B cell (primary cell): Measurements from ENCODE around the gene TSPYL1. TPM values are rescaled to one million over a fixed set of nuclear protein-coding genes. Genes with fewer than 3 reads are reported as not detected.

Experiments
- ATAC-seq: fragments of 200-7000 bp; cut with Tn5 transposase; one replicate; pipeline ENCODE4 v1.10.0; 2021; ENCODE audit warnings: low read depth, mild to moderate bottlenecking, moderate number of reproducible peaks, moderate library complexity
- CTCF ChIA-PET: fragments of 350-600 bp; sonication (Branson Sonifier 250); formaldehyde crosslinking; loops from one replicate; lab custom pipeline; 2021; ENCODE audit warnings: antibody characterized with exemption, inconsistent platforms; lab: Charles Lee
- POLR2A ChIA-PET: fragments of 350-600 bp; sonication (Branson Sonifier 250); formaldehyde crosslinking; loops from one replicate; lab custom pipeline; 2021; ENCODE audit warnings: antibody characterized with exemption; lab: Charles Lee
- DNase-seq: peaks from one replicate; pipeline ENCODE4 v3.0.0; 2013
- H2AFZ ChIP-seq: 2 replicates; pipeline ENCODE4 v1.6.1; 2012; ENCODE audit warnings: mild to moderate bottlenecking, low read depth, low read length; ENCODE audit not compliant: insufficient read depth, poor library complexity, severe bottlenecking
- H3K27ac ChIP-seq, 2 donors: 1 replicate in 1 of 2; 2 replicates in 1 of 2; pipeline ENCODE4 v1.5.1; 2012 to 2013; ENCODE audit warnings: low read length in 2 of 2, mild to moderate bottlenecking in 2 of 2, moderate library complexity in 1 of 2
- H3K27me3 ChIP-seq, 4 experiments: fragments of 200-600 bp in 1 of 4; sonication (generic) in 1 of 4; replicated peaks in 1 of 4; 1 replicate in 2 of 4; 2 replicates in 2 of 4; pipeline versions ENCODE4 v1.6.1 to v1.7.0; 2013 to 2016; ENCODE audit warnings: low read length in 3 of 4, mild to moderate bottlenecking in 2 of 4, mixed read lengths in 1 of 4, moderate library complexity in 1 of 4; ENCODE audit not compliant: insufficient read depth in 4 of 4, control insufficient read depth in 3 of 4; ENCODE audit errors: control extremely low read depth in 1 of 4
- H3K36me3 ChIP-seq, 2 experiments: replicated peaks in 1 of 2; 1 replicate in 1 of 2; 2 replicates in 1 of 2; pipeline versions ENCODE4 v1.6.1 to v1.7.1; 2013; ENCODE audit warnings: low read length in 1 of 2; ENCODE audit not compliant: insufficient read depth in 2 of 2, control insufficient read depth in 1 of 2; ENCODE audit errors: control extremely low read depth in 1 of 2, extremely low read depth in 1 of 2
- H3K4me1 ChIP-seq, 2 donors: fragments of 200-600 bp in 1 of 2; sonication (generic) in 1 of 2; 1 replicate in 1 of 2; 2 replicates in 1 of 2; pipeline versions ENCODE4 v1.5.1 to v1.6.1; 2013 to 2017; ENCODE audit warnings: low read length in 2 of 2; ENCODE audit not compliant: control insufficient read depth in 2 of 2, insufficient read depth in 2 of 2
- H3K4me2 ChIP-seq: replicated peaks from 2 replicates; pipeline ENCODE3; 2012; ENCODE audit warnings: mild to moderate bottlenecking, low read depth, low read length; ENCODE audit not compliant: poor library complexity, severe bottlenecking
- H3K4me3 ChIP-seq, 5 experiments: fragments of 200-600 bp in 1 of 5; sonication (generic) in 1 of 5; 1 replicate in 3 of 5; 2 replicates in 2 of 5; pipeline versions ENCODE4 v1.5.1 to v1.7.0; 2011 to 2016; ENCODE audit warnings: low read length in 4 of 5, mild to moderate bottlenecking in 4 of 5, low read depth in 2 of 5, control low read depth in 1 of 5, moderate library complexity in 1 of 5; ENCODE audit not compliant: insufficient read depth in 1 of 5; ENCODE audit errors: control extremely low read depth in 1 of 5, extremely low read depth in 1 of 5
- H3K79me2 ChIP-seq: fragments of 200-600 bp; sonication (generic); one replicate; pipeline ENCODE4 v1.6.0; 2016; ENCODE audit warnings: low read length; ENCODE audit not compliant: control insufficient read depth, insufficient read depth
- H3K9ac ChIP-seq: fragments of 200-600 bp; sonication (generic); 2 replicates; pipeline ENCODE4 v1.6.1; 2017; ENCODE audit warnings: mild to moderate bottlenecking, low read length, moderate library complexity
- H3K9me3 ChIP-seq, 3 donors: one replicate each; pipeline versions ENCODE4 v1.6.1 to v1.7.1; 2013; ENCODE audit warnings: low read length in 2 of 3; ENCODE audit not compliant: control insufficient read depth in 2 of 3, insufficient read depth in 1 of 3; ENCODE audit errors: control extremely low read depth in 1 of 3
- H4K20me1 ChIP-seq: 2 replicates; pipeline ENCODE4 v1.6.0; 2012; ENCODE audit warnings: mild to moderate bottlenecking, low read length; ENCODE audit not compliant: insufficient read depth, control insufficient read depth, poor library complexity, severe bottlenecking
- H3K27ac Mint-ChIP-seq: one replicate; pipeline ENCODE4 v1.8.0; 2021; ENCODE audit warnings: mixed read lengths
- H3K27me3 Mint-ChIP-seq: one replicate; pipeline ENCODE4 v1.8.0; 2021; ENCODE audit warnings: mixed read lengths
- H3K4me1 Mint-ChIP-seq: one replicate; pipeline ENCODE4 v1.8.0; 2021; ENCODE audit warnings: mixed read lengths
- H3K4me3 Mint-ChIP-seq: one replicate; pipeline ENCODE4 v1.8.0; 2021; ENCODE audit warnings: mixed read lengths
- H3K9me3 Mint-ChIP-seq: one replicate; pipeline ENCODE4 v1.8.0; 2022; ENCODE audit warnings: mixed read lengths; ENCODE audit not compliant: insufficient read depth
- EZH2 ChIP-seq: IDR thresholded peaks from 2 replicates; pipeline ENCODE4 v1.6.1; 2012; ENCODE audit warnings: borderline replicate concordance, low read depth, mild to moderate bottlenecking, moderate library complexity, low read length; ENCODE audit not compliant: insufficient read depth, poor library complexity, severe bottlenecking
- WGBS: methylation state at CpG from one replicate; pipeline ENCODE4 v1.1.5; 2013; ENCODE audit warnings: missing lambda C conversion rate; ENCODE audit not compliant: insufficient coverage; 5-methylcytosine and 5-hydroxymethylcytosine counted together
- intact Hi-C: fragments of 100-400 bp; cut with micrococcal nuclease; formaldehyde crosslinking; loops from one replicate; pipeline ENCODE4 v1.10.0; 2022
- polyA plus RNA-seq: library from polyadenylated mRNA; depleted of rRNA; stranded (reverse); fragments of >200 nt; gene quantifications from 2 replicates; pipeline ENCODE4 v1.2.3, GENCODE V29; 2012
- total RNA-seq, 2 donors: library from RNA; stranded (reverse); fragments of 120-200 nt in 1 of 2; gene quantifications; 1 replicate in 1 of 2; 2 replicates in 1 of 2; pipeline versions ENCODE4 v1.2.3 to v1.2.4, GENCODE V29; 2013 to 2022
- TF ChIP-seq, protein P1 (sequence below): fragments of 200-600 bp; IDR thresholded peaks from one replicate; pipeline ENCODE4 v1.8.0; 2022; ENCODE audit warnings: antibody characterized with exemption, mild to moderate bottlenecking

The TSPYL1 gene
- total and polyA plus RNA-seq, 2 donors (not counting 1 experiment from before 2014, with no cell fraction given), result 93.3 to 101 TPM

DNA sequence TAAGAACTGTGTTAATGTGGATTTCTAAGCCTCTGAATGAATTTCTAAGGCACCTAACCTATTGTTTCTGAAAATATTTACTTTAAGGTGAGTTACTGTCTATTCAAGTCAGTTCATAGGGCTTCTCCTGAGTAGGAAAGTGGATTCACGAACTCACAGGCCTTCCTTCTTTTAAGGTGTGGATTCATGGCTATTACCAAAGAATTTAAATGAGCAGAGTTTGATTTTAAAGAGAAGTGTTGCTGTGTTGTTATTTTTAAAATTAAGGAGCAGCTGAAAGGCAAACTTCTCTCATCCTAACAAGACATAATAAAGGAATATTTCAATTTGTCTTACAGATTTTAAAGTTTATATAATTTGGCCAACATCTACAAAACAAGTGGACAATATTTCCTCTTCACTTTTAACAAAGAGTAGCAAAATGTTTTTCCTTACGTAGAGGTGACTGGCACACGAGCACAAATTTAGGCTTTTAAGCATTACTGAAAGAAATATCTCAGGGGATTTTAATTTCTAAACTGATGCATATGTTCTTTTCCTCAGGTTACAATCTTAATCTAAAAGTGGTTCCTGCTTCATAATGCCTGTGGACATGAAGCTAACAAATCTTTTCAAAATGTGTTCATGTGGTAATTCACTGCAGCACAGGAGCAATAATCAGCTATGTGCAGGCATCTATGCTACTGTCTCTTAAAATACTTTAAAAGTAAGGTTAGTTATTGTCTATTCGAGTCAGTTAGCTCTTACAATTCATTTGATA is 25.3 kb downstream of the TSPYL1 start:
- 0% methylated on average over 1 of the region's 4 CpGs for WGBS
- H3K9me3 ChIP-seq, result no peaks in the 10 kb centered on the region
- TF ChIP-seq, protein P1, sequence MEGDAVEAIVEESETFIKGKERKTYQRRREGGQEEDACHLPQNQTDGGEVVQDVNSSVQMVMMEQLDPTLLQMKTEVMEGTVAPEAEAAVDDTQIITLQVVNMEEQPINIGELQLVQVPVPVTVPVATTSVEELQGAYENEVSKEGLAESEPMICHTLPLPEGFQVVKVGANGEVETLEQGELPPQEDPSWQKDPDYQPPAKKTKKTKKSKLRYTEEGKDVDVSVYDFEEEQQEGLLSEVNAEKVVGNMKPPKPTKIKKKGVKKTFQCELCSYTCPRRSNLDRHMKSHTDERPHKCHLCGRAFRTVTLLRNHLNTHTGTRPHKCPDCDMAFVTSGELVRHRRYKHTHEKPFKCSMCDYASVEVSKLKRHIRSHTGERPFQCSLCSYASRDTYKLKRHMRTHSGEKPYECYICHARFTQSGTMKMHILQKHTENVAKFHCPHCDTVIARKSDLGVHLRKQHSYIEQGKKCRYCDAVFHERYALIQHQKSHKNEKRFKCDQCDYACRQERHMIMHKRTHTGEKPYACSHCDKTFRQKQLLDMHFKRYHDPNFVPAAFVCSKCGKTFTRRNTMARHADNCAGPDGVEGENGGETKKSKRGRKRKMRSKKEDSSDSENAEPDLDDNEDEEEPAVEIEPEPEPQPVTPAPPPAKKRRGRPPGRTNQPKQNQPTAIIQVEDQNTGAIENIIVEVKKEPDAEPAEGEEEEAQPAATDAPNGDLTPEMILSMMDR, result no peak
- TF ChIP-seq EZH2, result no peak
- Mint-ChIP-seq H3K9me3 (no peaks in the 10 kb centered on the region), H3K27me3 (no peaks in the 10 kb centered on the region), H3K27ac (no peak overlapping the region), H3K4me3 (no peak overlapping the region), H3K4me1 (peaks cover 28% of the 10 kb centered on the region)
- no peaks in the 10 kb centered on the region for H3K36me3 ChIP-seq
- DNase-seq, result no peak
- H3K9ac ChIP-seq, result peak overlapping the region; percentile 98
- H3K27ac ChIP-seq, result peak overlapping the region; percentile 94 to 98
- POLR2A ChIA-PET, result interaction anchor here (0.8 to 1.9 kb wide), 3 partner anchors 25 to 317 kb away, joined by 3 to 11 read pairs (median 7); partner anchors contain the start of genes RWDD1 and TSPYL1
- CTCF ChIA-PET, result interaction anchor here (1.0 to 1.9 kb wide), 9 partner anchors 13 to 318 kb away, joined by 3 to 10 read pairs (median 4); no protein-coding TSS in a partner anchor
- H3K4me3 ChIP-seq, result peak overlapping the region; percentile 85 to 99 (median 98)
- peaks cover 31 to 36% of the 10 kb centered on the region in 2 donors for H3K4me1 ChIP-seq
- intact Hi-C loops, result loop anchor here (1.0 to 2.0 kb wide), 5 partner anchors 14 to 427 kb away; partner anchors contain the start of genes KPNA5, NT5DC1, RWDD1 and TSPYL1
- peak overlapping the region; percentile 85 for H3K4me2 ChIP-seq
- no peaks in the 10 kb centered on the region for H4K20me1 ChIP-seq
- H3K27me3 ChIP-seq, result no peaks in the 10 kb centered on the region
- peak overlapping the region; percentile 94 for H2AFZ ChIP-seq
- ATAC-seq, result peak; percentile 19
- H3K79me2 ChIP-seq, result peaks cover 40% of the 10 kb centered on the region
